ENCODE measurements around the gene RALGAPA1. TPM values are rescaled to one million over a fixed set of nuclear protein-coding genes. Genes with fewer than 3 reads are reported as not detected.

RALGAPA1 gene
- total and polyA plus RNA-seq, 2 experiments from 2014 or later, result 21.9 to 27.3 TPM

GRCh38 chr14:35826952-35827416, 17.9 kb upstream of the RALGAPA1 start:
- no peaks in the 10 kb centered on the region; the same call in 1 of the 2 replicates for H4K20me1 ChIP-seq (replicated peaks; ENCODE audit: insufficient read depth)
- H3K9me2 ChIP-seq (ENCODE audit: insufficient read depth), result no peaks in the 10 kb centered on the region
- peaks cover 3% of the 10 kb centered on the region; the same call in 2 of the 3 replicates for H3K9me3 Mint-ChIP-seq
- no peak for TF ChIP-seq ETS1 (IDR thresholded peaks at IDR 0.05)
- TF ChIP-seq NANOG (IDR thresholded peaks at IDR 0.05; ENCODE audit: borderline replicate concordance), result no peak
- TF ChIP-seq EZH2phosphoT487 (IDR thresholded peaks at IDR 0.05; ENCODE audit: unreplicated experiment), result no peak
- TF ChIP-seq JUNB (IDR thresholded peaks at IDR 0.05; ENCODE audit: unreplicated experiment), result no peak
- no peak for TF ChIP-seq POLR2AphosphoS5 (IDR thresholded peaks at IDR 0.05; ENCODE audit: low read depth)
- no peak for TF ChIP-seq ZNF331 (CRISPR knock-in tag; IDR thresholded peaks at IDR 0.05; ENCODE audit: low read depth)
- H3K4me3 ChIP-seq, result peak overlapping the region; percentile 93
- H3K36me3 Mint-ChIP-seq (ENCODE audit: low read depth), result peaks cover 8% of the 10 kb centered on the region
- H3K4me1 ChIP-seq (ENCODE audit: insufficient read depth), result peaks cover 7% of the 10 kb centered on the region
- H3K27me3 ChIP-seq (ENCODE audit: insufficient read depth), result no peaks in the 10 kb centered on the region
- ATAC-seq (no peak), DNase-seq (ENCODE audit: low spot score) (no peak)
- H3K36me3 ChIP-seq (ENCODE audit: insufficient read depth), result no peaks in the 10 kb centered on the region
- peak overlapping the region; percentile 81 for H3K4me3 Mint-ChIP-seq
- peak overlapping the region; percentile 99 for H2AFZ ChIP-seq
- H3K27ac ChIP-seq (ENCODE audit: low read depth), result peak overlapping the region; percentile 92
- H3K27ac Mint-ChIP-seq, result peak overlapping the region; percentile 83; the same call in 1 of the 2 replicates
- peaks cover 8% of the 10 kb centered on the region for H3K4me1 Mint-ChIP-seq
- peaks cover 3% of the 10 kb centered on the region; the same call in 1 of the 2 replicates for H3F3A ChIP-seq (replicated peaks; ENCODE audit: low read depth)
- no peaks in the 10 kb centered on the region for H3K27me3 Mint-ChIP-seq (ENCODE audit: insufficient read depth, low read depth, poor library complexity)
- peak overlapping the region; percentile 80 for H3K4me2 ChIP-seq
- H3K79me2 ChIP-seq (replicated peaks; ENCODE audit: insufficient read depth), result peaks cover 31% of the 10 kb centered on the region

GRCh38 chr14:35826218-35826951, 17.3 kb upstream of the RALGAPA1 start, which contains the start of gene BRMS1L:
Gene BRMS1L (plus strand): TSS chr14:35826338. CDS start chr14:35826517, 179 bp downstream.
- Mint-ChIP-seq H3K27ac (peak within 1 kb of the TSS; percentile 91), H3K4me3 (peak within 1 kb of the TSS; percentile 81), H3K36me3 (ENCODE audit: low read depth) (peaks cover 2% of the 10 kb centered on the region), H3K9me3 (peaks cover 3% of the 10 kb centered on the region; the same call in 2 of the 3 replicates), H3K27me3 (ENCODE audit: insufficient read depth, low read depth, poor library complexity) (no peaks in the 10 kb centered on the region), H3K4me1 (peaks cover 8% of the 10 kb centered on the region)
- H3K9me2 ChIP-seq (ENCODE audit: insufficient read depth), result no peaks in the 10 kb centered on the region
- no peaks in the 10 kb centered on the region for H3K27me3 ChIP-seq (ENCODE audit: insufficient read depth)
- H3F3A ChIP-seq (replicated peaks; ENCODE audit: low read depth), result peaks cover 3% of the 10 kb centered on the region; the same call in 1 of the 2 replicates
- H4K20me1 ChIP-seq (replicated peaks; ENCODE audit: insufficient read depth), result no peaks in the 10 kb centered on the region; the same call in 1 of the 2 replicates
- DNase-seq (ENCODE audit: low spot score) (peak; percentile 99), ATAC-seq (peak; percentile 96)
- peak within 1 kb of the TSS; percentile 99 for H2AFZ ChIP-seq
- peak within 1 kb of the TSS; percentile 92 for H3K27ac ChIP-seq (ENCODE audit: low read depth)
- no peaks in the 10 kb centered on the region for H3K36me3 ChIP-seq (ENCODE audit: insufficient read depth)
- H3K79me2 ChIP-seq (replicated peaks; ENCODE audit: insufficient read depth), result peaks cover 31% of the 10 kb centered on the region
- peak within 1 kb of the TSS; percentile 93 for H3K4me3 ChIP-seq
- peak within 1 kb of the TSS; percentile 80 for H3K4me2 ChIP-seq
- peaks cover 7% of the 10 kb centered on the region for H3K4me1 ChIP-seq (ENCODE audit: insufficient read depth)
- peak; percentile 88 for TF ChIP-seq ETS1 (IDR thresholded peaks at IDR 0.05)
- no peak for TF ChIP-seq ZNF462 (CRISPR knock-in tag; IDR thresholded peaks at IDR 0.05)
- TF ChIP-seq JUNB (IDR thresholded peaks at IDR 0.05; ENCODE audit: unreplicated experiment), result no peak

Measured in GM23338 (cell line).